Astrocyte (in vitro differentiated cells and primary cell): ENCODE measurements around the gene LY6G5B.

ENCODE experiments used
- CTCF ChIP-seq: IDR thresholded peaks from 2 replicates; pipeline ENCODE4 v1.5.1; 2011; ENCODE audit warnings: low read depth, mild to moderate bottlenecking, inconsistent platforms, low read length, moderate library complexity; ENCODE audit not compliant: insufficient read depth
- EZH2 ChIP-seq: IDR thresholded peaks from 2 replicates; pipeline ENCODE4 v1.6.1; 2012; ENCODE audit warnings: mild to moderate bottlenecking, low read length, inconsistent platforms; ENCODE audit not compliant: insufficient read depth

DNA sequence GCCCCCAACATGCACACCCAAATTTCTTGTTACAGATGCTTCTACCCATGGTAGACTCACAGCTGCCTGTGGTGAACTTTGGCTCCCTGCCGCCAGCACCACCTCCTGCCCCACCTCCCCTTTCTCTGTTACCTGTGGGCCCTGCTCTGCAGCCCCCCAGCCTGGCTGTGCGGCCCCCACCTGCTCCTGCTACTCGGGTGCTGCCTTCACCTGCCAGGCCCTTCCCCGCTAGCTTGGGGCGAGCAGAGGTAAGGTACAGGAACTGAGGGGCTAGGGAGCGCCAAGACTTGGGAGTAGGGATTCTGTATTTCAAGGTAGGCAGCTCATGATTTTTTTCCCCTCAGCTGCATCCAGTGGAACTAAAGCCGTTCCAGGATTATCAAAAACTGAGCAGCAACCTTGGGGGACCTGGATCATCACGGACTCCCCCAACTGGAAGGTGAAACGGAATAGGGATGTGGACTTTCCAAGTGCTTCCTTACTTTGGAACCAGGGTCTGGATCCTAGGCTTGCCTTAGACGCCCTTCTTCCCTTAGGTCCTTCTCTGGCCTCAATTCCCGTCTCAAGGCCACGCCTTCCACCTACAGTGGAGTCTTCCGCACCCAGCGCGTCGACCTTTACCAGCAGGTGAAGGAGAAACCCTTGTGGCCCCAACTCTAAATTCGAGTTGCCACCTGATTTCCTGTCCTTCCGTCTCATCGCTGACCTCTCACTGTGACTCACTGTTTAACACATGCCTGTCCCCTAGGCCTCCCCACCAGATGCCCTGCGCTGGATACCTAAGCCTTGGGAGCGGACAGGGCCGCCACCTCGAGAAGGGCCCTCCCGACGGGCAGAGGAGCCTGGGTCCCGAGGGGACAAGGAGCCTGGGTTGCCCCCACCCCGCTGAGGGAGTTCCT, 32.8 kb upstream of the LY6G5B start:
- TF ChIP-seq CTCF: no peak
- no peak for TF ChIP-seq EZH2
